ENCODE data around the gene C17orf75.

GRCh38 chr17:32299580-32300164 lies 42.3 kb downstream of the C17orf75 start:
- TF ChIP-seq EZH2 (IDR thresholded peaks at IDR 0.05) (no peak), RAD21 (IDR thresholded peaks at IDR 0.05; ENCODE audit: low read depth) (no peak), CTCF (IDR thresholded peaks at IDR 0.05 in 2 of 3, conservative IDR thresholded peaks at IDR 0.05 in 1 of 3; ENCODE audit: borderline replicate concordance in 1 of 3, insufficient read depth in 1 of 3, low read depth in 2 of 3, low read length in 2 of 3) (no peak), REST (IDR thresholded peaks at IDR 0.05; ENCODE audit: low read depth) (no peak), CBX3 (IDR thresholded peaks at IDR 0.05; ENCODE audit: low read depth) (no peak), POLR2A (IDR thresholded peaks at IDR 0.05; ENCODE audit: borderline replicate concordance, extremely low read depth, insufficient read depth, insufficient read length) (no peak), MAX (IDR thresholded peaks at IDR 0.05) (no peak), SIN3A (IDR thresholded peaks at IDR 0.05; ENCODE audit: low read depth) (no peak), CEBPB (IDR thresholded peaks at IDR 0.05; ENCODE audit: low read depth) (no peak), POLR2AphosphoS5 (IDR thresholded peaks at IDR 0.05; ENCODE audit: low read depth, low read length) (no peak)

Data from HCT116 (cell line).